ENCODE data around the gene ACAD10.

The ACAD10 gene

GRCh38 chr12:111780166-111780565, 94.3 kb downstream of the ACAD10 start:
- DNase-seq = no peak

- DNase-seq = no peak
These were observed 94.8 kb downstream of the ACAD10 start for GRCh38 chr12:111780615-111781014.

GRCh38 chr12:111781085-111781658, 95.3 kb downstream of the ACAD10 start:
- no peak for DNase-seq

GRCh38 chr12:111783046-111783445, 97.2 kb downstream of the ACAD10 start:
- DNase-seq = no peak

GRCh38 chr12:111784953-111785352, 99.1 kb downstream of the ACAD10 start:
- no peak for DNase-seq

GRCh38 chr12:111785651-111786050, 99.8 kb downstream of the ACAD10 start:
- DNase-seq = no peak

GRCh38 chr12:111788178-111788654, 102.4 kb downstream of the ACAD10 start:
- no peak for DNase-seq

GRCh38 chr12:111789779-111790178, 103.9 kb downstream of the ACAD10 start:
- no peak for DNase-seq

- no peak for DNase-seq
These were observed 105.7 kb downstream of the ACAD10 start for GRCh38 chr12:111791507-111791906.

GRCh38 chr12:111792155-111792855, 106.5 kb downstream of the ACAD10 start:
- no peak for DNase-seq

- no peak for DNase-seq
These were observed 107.0 kb downstream of the ACAD10 start for GRCh38 chr12:111792856-111793235.

- no peak for DNase-seq
These were observed 112.3 kb downstream of the ACAD10 start for GRCh38 chr12:111798182-111798581.

GRCh38 chr12:111799758-111800157, 113.9 kb downstream of the ACAD10 start:
- no peak for DNase-seq

- DNase-seq = no peak
These were observed 117.3 kb downstream of the ACAD10 start for GRCh38 chr12:111803038-111803626.

- DNase-seq = no peak
These were observed 118.0 kb downstream of the ACAD10 start for GRCh38 chr12:111803851-111804250.

- DNase-seq = no peak
These were observed 120.5 kb downstream of the ACAD10 start for GRCh38 chr12:111806304-111806703.
